Measurements from ENCODE around the gene SMIM14.
"Not testable (repeated sequence)": the region's sequence is repeated elsewhere in the genome, so short reads cannot be mapped to it uniquely, and the experiment has no call there.

SMIM14 gene

DNA sequence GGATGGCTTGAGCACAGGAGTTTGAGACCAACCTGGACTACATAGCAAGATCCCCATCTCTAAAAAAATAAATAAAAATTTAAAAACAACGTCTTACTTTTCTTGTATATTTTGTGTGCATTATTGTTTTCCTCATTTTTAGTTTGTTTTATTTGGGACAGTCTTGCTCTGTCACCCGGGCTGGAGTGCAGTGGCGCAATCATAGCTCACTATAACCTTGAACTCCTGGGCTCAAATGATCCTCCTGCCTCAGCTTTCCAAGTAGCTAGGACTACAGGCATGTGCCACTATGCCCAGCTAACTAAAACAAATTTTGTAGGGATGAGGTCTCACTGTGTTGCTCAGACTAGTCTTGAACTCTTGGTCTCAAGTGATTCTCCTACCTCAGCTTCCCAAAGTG is 9.5 kb upstream of the SMIM14 start:
- no peak for DNase-seq (ENCODE audit: low read depth in 4 of 4, low spot score in 1 of 4)

DNA sequence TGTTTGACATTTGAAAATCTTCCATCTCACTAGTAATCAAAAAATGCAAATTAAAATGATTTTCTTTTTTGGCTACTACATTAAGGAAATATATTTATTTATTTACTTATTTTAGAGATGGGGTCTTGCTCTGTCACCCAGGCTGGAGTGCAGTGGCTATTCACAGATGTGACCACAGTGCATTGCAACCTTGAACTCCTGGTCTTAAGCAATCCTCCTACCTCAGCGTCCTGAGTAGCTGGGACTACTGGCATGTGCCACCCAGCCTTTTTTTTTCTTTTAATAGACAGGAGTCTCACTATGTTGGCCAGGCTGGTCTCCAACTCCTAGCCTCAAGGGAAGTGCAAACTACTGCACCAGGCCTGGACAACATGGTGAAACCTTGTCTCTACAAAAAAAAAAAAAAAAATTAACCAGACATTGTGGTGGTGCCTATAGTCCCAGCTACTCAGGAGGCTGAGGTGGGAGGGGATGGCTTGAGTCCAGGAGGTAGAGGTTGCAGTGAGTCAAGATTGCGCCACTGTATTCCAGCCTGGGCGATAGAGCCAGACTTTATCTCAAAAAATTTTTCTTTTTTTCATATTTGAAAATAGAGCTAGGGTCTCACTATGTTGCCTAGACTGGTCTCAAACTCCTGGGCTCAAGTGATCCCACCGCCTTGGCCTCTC is 4.4 kb upstream of the SMIM14 start:
- no peak for DNase-seq (ENCODE audit: low read depth in 4 of 4, low spot score in 1 of 4)

DNA sequence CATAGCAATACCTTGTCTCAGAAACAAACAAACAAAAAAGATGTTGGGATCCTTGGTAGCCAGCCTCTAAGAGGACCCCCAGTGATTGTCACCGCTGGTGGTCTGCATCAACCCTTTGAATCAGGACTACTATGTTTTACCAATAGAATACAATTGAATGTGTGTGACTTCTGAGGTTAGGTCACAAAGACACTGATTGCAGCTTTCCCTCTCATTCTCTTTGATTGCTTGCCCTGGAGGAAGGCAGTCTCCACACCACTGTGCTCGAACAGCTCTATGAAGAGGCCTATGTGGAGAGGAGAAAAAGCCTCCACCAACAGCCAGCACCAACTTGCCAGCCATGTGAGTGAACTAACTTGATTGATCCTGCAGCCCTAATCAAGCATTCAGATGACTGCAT is 2.8 kb upstream of the SMIM14 start:
- DNase-seq (ENCODE audit: low read depth in 4 of 4, low spot score in 1 of 4), result no peak

DNA sequence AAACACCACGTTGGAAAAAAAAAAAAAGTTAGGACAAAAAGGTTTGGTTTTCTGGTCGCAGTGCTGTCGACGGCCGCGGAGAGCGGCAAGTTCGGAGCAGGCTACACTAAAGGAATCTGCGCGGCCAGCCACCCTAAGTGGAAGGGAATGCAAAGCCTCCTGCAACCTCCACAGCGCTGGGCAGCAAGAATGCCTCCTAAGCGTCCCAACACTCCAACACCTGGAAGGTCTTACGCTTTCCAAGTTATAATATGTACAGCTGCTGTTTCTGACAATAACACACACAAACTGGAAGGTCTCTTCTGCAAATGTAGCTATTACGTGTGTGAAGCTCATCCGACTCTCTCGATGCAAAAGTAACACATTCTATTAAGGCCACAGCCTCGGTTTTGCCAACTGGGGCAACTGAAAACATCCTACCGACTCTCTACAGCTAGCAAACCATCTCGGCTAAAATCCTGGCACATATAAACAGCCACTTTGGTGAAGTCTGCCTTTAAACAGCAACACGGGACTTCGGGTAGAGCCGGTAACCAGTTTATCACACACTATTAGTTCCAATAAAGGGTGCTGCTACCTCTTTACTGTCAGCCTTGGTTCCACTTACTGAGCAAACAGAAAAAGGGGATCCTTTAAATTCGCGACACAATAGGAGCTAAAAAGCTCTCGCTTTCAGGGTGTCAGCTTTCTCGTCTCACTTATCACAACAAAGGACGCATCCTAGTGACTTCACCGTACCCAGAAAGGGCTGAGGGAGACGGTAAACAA is 895 bp downstream of the SMIM14 start:
- no peak for DNase-seq (ENCODE audit: low read depth in 4 of 4, low spot score in 1 of 4)

DNA sequence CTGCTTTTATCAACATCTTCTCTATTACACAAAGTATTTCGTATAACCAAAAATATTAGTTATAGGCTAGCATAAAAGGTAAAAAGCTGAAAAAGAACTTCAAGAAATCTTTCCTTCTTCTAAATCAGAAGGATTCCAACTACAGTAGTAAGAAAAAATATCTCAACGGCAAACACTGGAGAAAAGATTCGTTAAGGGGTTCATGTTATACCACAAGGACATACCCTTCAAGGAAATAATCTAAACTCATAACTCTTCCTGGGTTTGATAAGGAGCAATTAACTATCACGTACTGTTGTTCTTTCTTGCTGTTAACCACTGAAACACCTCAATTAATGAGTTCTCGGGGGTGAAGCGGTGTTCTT is 1.5 kb downstream of the SMIM14 start:
- DNase-seq (ENCODE audit: low read depth in 4 of 4, low spot score in 1 of 4), result no peak

DNA sequence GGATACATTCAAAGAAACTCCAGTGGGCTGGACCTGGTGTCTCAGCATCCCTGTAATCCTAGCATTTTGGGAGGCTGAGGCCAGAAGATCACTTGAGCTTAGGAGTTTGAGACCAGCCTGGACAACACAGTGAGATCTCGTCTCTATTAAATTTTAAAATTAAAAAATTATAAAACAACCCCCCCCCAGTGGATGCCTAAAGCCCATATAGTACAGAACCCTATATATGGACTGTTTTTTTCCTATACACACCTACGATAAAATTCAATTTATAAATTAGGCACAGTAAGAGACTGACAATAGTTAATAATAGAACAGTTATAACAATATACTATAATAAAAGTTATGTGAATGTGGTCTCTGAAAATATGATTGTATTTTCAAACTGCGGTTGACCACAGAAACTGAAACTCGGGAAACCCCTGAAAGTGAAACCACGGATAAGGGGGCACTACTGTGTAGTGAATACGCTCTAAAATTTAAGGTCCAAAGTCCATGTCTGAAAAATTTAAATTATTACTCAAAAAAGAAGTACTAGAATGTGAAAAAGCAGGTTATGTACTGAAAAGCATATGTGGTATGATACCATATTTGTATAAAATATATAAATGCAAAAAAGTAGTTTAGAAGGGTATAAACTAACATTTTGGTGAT is 2.0 kb downstream of the SMIM14 start:
- no peak for DNase-seq (ENCODE audit: low read depth in 4 of 4, low spot score in 1 of 4)

DNA sequence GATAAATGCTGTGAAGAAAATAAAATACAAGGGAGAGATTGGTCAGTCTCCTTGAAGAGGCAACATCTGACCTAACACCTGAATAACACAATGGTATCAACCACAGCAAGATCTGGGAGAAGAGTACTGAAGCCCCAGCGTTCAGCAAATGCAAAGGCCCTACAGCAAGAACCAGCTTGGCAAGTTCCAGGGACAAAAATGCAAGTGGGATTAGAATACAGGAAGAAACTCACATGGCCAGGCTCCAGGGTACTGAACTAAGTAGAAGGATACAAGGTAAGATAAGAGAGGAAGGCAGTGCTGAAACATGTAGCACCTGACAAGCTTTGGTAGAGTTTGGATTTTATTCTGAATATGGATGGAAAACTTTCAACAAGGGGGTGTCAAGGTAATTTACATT is 3.6 kb downstream of the SMIM14 start:
- no peak for DNase-seq (ENCODE audit: low read depth in 4 of 4, low spot score in 1 of 4)

DNA sequence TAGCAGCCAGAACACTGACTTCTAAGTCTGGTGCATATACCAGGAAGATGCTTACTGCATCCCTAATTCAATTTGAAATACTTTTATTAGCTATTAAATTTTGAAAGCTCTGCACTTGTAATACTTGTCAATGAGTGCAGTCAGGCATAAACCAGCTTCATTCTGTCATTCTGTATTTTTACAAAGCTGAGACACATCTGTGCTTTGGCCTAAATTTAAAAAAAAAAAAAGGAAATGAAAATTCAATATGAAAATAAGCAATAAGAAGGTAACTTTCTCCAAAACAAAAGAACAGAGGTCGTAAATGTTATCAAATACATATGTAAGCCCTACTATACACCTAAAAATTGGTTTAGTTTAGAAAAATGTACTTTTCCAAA is 7.0 kb downstream of the SMIM14 start:
- no peak for DNase-seq (ENCODE audit: low read depth in 4 of 4, low spot score in 1 of 4)

DNA sequence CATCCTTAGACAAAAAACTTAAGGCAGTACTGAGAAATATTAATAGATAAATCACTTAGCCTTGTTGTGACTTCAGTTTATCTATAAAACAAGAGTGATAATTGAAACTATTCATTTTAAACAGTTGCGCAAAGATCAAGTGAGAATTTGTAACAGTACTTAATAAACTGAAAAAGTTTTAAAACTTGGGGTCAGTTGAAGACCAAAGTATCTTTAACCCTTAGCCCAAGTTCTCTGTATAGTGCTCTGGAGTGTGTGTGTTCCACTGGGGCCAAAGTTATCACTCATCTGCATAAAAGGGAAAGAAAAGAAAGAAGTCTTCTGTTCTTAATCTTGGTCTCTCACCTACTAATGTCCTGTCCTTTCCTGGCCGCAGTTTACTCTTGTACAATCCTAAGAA is 11.3 kb downstream of the SMIM14 start:
- no peak for DNase-seq (ENCODE audit: low read depth in 4 of 4, low spot score in 1 of 4)

DNA sequence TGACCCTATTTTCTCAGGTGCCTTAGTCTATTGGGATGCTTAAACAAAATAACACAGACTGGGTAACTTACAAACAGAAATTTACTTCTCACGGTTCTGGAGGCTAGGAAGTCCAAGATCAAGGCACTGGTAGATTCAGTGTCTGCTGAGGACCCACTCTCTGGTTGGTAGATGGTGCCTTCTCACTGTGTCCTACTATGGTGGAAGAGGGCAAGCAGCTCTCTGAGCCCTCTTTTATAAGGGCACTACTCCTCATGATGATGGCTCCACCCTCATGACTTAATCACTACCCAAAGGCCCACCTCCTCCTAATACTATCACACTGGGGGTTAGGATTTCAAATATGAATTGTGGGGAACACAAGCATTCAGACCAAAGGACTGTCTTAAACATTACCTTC is 11.8 kb downstream of the SMIM14 start:
- no peak for DNase-seq (ENCODE audit: low read depth in 4 of 4, low spot score in 1 of 4)

DNA sequence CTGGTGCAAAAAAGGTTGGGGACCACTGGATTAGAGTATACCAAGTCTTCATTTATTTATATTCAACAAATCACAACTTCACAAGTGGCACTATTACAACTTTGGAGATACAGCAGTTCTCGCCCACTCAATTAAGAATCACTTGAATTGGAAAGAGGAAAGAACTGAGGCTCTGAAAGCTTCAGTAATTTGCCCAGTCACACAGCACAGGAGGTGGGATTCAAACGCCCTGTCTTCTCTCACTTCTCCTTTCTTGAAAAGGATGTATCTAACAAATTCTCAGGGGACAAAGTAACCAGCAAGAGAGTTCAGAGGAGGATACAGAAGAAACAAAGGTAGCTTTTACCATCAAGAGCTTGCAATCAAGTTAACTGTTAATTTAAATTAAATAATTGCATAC is 12.4 kb downstream of the SMIM14 start:
- no peak for DNase-seq (ENCODE audit: low read depth in 4 of 4, low spot score in 1 of 4)

DNA sequence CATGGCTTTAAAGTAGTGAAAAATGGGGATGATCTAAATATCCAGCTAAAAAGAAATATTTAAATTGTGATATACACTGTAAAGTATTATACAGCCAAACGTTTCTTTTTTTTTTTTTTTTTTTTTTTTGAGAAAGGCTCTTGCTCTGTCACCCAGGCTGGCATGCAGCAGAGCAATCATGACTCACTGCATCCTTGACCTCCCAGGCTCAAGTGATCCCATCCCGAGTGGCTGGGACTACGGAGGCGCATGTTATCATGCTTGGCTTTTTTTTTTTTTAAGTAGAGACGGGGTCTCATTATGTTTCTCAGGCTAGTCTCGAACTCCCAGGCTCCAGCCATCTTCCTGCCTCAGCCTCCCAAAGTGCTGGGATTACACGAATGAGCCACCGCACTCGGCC is 17.1 kb downstream of the SMIM14 start:
- no peak for DNase-seq (ENCODE audit: low read depth in 4 of 4, low spot score in 1 of 4)

DNA sequence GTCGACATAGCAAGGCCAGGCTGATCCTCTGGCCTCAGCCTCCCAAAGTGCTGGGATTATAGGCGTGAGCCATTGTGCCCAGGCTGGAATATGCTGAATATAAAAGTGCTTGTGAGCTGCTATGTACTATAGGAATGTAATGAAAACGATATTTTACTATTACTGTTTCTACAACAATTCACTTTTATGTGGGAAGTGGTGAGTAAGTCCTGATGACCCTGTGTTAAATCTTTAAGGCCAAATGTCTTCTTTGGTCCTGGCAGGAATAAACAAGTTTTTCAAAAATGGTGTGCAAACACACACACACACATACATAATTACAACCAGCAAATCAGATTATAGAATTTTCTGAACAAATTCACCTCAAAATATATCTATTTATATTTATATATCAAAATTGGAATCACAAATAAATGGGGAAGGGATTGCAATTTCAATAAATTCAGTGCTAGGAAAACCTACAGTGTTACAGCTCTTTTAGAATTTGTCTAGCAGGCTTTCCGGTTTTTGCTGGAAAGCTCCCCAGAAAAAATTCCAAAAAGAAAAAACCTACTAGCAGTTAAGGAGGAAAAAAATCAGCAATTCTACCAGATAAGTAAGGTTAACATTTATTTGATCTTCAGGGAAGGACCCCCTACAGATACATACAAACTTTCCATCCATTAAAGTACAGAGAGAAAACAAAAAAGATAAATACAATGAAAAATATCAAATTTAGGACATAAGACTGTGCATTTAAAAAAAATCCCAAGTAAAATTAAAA is 17.9 kb downstream of the SMIM14 start:
- no peak for DNase-seq (ENCODE audit: low read depth in 4 of 4, low spot score in 1 of 4)

DNA sequence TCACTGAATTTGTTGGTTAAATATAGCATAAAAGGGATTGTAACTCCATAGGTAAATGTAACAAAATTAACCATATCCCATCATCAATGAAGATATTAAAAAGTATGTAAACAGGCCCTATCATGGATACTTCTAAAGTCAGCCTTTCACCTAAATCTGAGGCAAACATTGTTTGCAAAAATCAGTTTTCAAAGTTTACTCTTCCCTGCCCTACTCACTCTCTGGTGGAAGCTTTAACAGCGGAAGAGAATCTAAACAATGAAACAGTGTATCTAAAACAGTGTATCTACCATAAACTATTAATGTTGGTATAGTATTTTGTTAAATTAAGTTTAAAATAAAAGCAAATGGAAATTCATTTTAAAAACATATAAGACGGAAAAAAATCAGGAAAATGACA is 21.1 kb downstream of the SMIM14 start:
- no peak for DNase-seq (ENCODE audit: low read depth in 4 of 4, low spot score in 1 of 4)

DNA sequence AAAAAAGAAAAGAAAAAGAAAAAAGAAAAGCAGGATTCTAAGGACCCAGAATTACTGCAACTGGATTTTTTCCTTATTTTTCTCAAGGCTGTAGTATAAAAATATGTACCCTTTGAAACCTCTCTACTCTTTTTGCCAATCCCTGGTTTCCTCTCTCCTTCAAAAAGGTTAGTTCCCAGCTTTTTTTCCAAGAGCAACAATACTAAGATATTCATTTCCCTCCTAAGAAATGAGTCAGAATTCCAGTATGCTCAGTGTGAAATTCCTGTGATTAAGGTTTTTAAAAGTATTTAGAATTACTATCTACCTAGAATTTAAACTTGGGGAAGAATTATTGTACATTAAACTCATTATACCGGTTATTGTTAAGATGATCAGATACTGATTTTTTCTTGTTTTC is 22.0 kb downstream of the SMIM14 start:
- DNase-seq (ENCODE audit: low read depth in 4 of 4, low spot score in 1 of 4), result no peak

DNA sequence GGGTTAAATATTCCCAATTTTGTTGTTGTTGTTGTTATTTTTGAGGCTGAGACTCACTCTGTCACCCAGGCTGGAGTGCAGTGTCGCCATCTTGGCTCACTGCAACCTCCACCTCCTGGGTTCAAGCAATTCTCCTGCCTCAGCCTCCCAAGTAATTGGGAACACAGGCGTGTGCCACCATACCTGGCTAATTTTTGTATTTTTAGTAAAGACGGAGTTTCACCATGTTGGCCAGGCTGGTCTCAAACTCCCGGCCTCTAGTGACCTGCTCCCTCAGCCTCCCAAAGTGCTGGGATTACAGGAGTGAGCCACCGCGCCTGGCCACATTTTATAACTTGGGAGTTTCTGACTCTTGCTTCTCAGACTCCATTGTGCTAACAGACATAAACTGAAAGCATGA is 22.6 kb downstream of the SMIM14 start:
- DNase-seq (ENCODE audit: low read depth in 4 of 4, low spot score in 1 of 4), result not testable (repeated sequence)

DNA sequence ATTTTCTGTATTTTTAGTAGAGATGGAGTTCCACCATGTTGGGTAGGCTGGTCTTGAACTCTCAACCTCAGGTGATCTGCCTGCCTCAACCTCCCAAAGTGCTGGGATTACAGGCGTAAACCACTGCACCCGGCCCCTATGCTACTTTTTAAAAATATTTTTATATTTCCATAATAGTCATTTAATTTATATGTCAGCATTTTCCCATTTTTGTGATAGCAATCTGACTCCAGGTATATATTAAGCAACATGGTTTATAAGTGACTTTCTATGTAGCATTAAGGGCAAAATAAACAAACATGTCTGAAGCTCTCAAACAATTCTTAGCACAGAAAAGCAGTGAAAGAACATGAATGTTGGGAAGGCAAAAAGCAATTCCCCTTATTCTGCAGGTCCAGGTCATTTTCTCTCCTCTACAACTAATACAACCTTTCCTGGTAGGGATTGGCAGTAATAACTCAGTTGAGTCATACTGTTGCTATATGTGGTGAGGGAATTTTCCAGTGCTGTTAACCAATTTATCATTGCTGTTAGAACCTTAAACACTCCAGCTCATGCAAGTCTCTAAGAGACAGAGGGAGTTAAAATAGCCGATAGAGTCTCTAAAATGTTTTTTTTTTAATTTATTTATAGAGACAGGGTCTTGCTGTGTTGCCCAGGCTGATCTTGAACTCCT is 24.0 kb downstream of the SMIM14 start:
- DNase-seq (ENCODE audit: low read depth in 4 of 4, low spot score in 1 of 4), result no peak

DNA sequence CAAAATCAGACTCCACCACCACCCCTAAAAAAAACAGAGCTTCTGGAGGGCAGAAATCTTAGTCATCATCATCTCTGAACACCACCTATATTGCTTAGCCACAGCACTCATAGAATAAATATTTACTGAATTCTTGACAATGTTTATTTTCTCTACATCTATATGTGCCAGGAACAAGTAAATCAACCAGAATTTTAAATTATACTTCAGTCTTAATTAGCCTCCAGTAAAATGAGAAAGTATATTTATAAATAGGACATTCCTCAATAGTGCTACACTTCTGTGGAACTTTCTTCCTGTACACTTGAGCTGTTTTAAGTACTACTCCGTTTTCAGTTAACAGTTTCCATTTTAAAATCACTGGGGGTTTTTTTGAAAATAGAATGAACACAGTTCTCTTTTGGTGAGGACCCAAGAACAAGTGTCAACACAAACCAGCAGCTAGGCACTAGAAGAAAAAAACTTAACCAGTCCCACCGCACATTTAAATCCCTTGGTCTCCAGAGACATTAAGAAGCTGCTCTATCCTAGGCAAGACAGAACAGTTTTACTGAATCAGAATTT is 25.5 kb downstream of the SMIM14 start:
- no peak for DNase-seq (ENCODE audit: low read depth in 4 of 4, low spot score in 1 of 4)

DNA sequence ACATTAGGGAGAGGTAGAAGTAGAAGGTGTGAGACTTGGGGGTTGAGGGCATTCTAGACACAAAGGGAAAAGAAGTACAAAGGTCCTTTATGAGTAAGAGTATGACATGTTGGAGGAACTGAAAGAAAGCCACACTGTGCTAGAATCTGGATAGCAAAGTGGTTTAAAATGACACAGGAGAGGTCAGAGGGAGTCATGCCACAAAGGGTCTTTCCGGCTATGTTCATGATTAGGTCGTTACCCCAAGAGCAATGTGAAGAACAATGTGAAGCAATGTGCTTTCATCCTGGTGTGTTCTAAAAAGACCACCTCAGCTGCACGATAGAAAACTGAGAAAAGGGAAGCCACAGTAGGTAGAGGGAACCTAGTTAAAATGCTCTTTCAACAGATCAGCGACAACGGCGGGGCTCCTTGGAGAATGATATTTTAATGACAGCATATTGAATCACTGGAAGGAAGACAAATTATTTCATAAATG is 29.2 kb downstream of the SMIM14 start:
- DNase-seq (ENCODE audit: low read depth in 4 of 4, low spot score in 1 of 4), result no peak

DNA sequence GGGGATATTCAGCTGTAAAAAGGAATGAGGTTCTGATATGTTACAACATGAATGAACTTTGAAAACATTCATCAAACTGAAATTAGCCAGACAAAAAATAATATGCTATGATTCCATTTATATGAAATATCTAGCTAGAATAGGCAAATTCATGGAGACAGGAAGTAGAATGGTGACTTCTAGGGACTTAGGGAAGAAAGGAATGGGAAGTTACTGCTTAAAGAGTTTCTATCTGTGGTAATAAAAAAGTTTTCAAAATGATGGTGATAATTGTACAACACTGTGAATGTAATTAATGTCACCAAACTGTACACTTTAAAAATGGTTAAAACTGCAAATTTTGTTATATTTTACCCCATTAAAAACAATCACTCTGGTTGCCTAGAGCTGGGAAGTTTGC is 30.2 kb downstream of the SMIM14 start:
- DNase-seq (ENCODE audit: low read depth in 4 of 4, low spot score in 1 of 4), result no peak

DNA sequence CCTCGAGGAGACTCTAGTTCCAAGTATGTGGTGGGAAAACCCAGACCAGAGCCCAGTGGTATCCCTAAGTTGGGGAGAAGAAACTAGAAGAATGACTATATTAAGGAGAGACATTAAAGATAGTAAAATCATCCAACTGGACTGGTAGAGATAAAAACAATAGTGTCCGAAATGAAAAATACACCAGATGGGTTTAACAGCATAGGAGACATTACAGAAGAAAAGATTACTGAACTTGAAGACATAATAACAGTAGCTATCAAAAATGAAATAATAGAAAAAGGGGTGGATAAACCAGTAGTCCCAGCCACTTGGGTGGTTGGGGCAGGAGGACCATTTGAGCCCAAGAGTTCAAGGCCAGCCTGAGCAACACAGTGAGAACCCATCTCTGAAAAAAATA is 31.9 kb downstream of the SMIM14 start:
- DNase-seq (ENCODE audit: low read depth in 4 of 4, low spot score in 1 of 4), result no peak

All from stimulated activated CD4-positive, alpha-beta T cell treated with anti-CD3 and anti-CD28 coated beads, Interleukin-1b, Interleukin-23, amount 100 ng/mL, for 24 hours (primary cell).